ENCODE results near the gene PRM2. TPM values are rescaled to one million over a fixed set of nuclear protein-coding genes. Genes with fewer than 3 reads are reported as not detected.

PRM2 gene
- total and polyA plus RNA-seq, 2 experiments from 2014 or later, result not detected

DNA sequence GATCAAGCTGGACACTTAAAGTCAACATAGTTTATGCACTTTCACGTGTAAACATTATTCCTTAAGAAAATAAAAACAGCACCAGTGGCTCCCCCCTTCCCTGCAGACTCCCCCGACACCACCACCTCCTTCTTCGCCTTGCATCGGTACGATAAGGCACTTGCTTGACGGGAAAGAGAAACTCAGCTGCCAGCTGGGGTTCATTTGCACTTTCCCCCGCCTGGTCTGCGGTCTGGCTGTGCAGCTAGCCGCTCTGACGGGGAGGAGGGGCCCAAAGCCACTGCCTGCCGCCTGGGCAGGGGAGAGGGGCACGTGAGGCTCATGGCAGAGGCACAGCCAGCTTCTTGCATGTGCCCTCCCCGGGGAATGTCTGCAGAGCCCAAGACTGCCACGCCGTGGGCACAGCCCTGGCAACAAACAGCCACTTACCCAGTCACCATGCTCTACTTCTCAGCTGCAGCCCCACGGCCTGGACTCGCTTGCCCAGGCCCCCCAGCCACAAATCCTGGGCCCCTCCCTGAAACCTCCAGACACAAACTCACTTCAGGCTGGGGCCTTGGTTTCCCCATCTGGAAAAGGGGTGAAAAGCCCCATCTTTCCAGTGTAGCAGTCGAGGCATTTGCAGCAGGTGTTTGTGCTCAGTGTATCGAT is 21.3 kb upstream of the PRM2 start:
- Mint-ChIP-seq H3K27me3 (ENCODE audit: insufficient read depth, low read depth, poor library complexity) (no peaks in the 10 kb centered on the region), H3K36me3 (ENCODE audit: low read depth) (no peaks in the 10 kb centered on the region), H3K4me1 (peaks cover 14% of the 10 kb centered on the region), H3K27ac (no peak overlapping the region), H3K4me3 (no peak overlapping the region), H3K9me3 (no peaks in the 10 kb centered on the region)
- H4K20me1 ChIP-seq (replicated peaks; ENCODE audit: insufficient read depth), result no peaks in the 10 kb centered on the region
- H3F3A ChIP-seq (replicated peaks; ENCODE audit: low read depth), result peaks cover 7% of the 10 kb centered on the region; the same call in 1 of the 2 replicates
- peak overlapping the region; percentile 96 for H2AFZ ChIP-seq
- H3K4me3 ChIP-seq, result no peak overlapping the region
- H3K4me1 ChIP-seq (ENCODE audit: insufficient read depth), result peaks cover 17% of the 10 kb centered on the region
- no peaks in the 10 kb centered on the region for H3K9me2 ChIP-seq (ENCODE audit: insufficient read depth)
- no peak overlapping the region for H3K27ac ChIP-seq (ENCODE audit: low read depth)
- H3K4me2 ChIP-seq, result peak overlapping the region; percentile 48
- H3K36me3 ChIP-seq (ENCODE audit: insufficient read depth), result no peaks in the 10 kb centered on the region
- TF ChIP-seq JUNB (IDR thresholded peaks at IDR 0.05; ENCODE audit: unreplicated experiment) (no peak), EZH2 (IDR thresholded peaks at IDR 0.05; ENCODE audit: low read depth, unreplicated experiment) (no peak), STAT1 (IDR thresholded peaks at IDR 0.05; ENCODE audit: unreplicated experiment) (no peak), NANOG (IDR thresholded peaks at IDR 0.05; ENCODE audit: borderline replicate concordance) (no peak), CTCF (conservative IDR thresholded peaks at IDR 0.05; ENCODE audit: low read depth in 2 of 2) (no peak), ETS1 (IDR thresholded peaks at IDR 0.05) (no peak), CREB1 (CRISPR knock-in tag; IDR thresholded peaks at IDR 0.05; ENCODE audit: low read depth) (no peak), ZNF331 (CRISPR knock-in tag; IDR thresholded peaks at IDR 0.05; ENCODE audit: low read depth) (no peak), ZNF114 (CRISPR knock-in tag; IDR thresholded peaks at IDR 0.05) (no peak), REST (IDR thresholded peaks at IDR 0.05; ENCODE audit: unreplicated experiment) (no peak), POLR2AphosphoS5 (IDR thresholded peaks at IDR 0.05; ENCODE audit: low read depth) (no peak)
- TF ChIP-seq, protein P1, sequence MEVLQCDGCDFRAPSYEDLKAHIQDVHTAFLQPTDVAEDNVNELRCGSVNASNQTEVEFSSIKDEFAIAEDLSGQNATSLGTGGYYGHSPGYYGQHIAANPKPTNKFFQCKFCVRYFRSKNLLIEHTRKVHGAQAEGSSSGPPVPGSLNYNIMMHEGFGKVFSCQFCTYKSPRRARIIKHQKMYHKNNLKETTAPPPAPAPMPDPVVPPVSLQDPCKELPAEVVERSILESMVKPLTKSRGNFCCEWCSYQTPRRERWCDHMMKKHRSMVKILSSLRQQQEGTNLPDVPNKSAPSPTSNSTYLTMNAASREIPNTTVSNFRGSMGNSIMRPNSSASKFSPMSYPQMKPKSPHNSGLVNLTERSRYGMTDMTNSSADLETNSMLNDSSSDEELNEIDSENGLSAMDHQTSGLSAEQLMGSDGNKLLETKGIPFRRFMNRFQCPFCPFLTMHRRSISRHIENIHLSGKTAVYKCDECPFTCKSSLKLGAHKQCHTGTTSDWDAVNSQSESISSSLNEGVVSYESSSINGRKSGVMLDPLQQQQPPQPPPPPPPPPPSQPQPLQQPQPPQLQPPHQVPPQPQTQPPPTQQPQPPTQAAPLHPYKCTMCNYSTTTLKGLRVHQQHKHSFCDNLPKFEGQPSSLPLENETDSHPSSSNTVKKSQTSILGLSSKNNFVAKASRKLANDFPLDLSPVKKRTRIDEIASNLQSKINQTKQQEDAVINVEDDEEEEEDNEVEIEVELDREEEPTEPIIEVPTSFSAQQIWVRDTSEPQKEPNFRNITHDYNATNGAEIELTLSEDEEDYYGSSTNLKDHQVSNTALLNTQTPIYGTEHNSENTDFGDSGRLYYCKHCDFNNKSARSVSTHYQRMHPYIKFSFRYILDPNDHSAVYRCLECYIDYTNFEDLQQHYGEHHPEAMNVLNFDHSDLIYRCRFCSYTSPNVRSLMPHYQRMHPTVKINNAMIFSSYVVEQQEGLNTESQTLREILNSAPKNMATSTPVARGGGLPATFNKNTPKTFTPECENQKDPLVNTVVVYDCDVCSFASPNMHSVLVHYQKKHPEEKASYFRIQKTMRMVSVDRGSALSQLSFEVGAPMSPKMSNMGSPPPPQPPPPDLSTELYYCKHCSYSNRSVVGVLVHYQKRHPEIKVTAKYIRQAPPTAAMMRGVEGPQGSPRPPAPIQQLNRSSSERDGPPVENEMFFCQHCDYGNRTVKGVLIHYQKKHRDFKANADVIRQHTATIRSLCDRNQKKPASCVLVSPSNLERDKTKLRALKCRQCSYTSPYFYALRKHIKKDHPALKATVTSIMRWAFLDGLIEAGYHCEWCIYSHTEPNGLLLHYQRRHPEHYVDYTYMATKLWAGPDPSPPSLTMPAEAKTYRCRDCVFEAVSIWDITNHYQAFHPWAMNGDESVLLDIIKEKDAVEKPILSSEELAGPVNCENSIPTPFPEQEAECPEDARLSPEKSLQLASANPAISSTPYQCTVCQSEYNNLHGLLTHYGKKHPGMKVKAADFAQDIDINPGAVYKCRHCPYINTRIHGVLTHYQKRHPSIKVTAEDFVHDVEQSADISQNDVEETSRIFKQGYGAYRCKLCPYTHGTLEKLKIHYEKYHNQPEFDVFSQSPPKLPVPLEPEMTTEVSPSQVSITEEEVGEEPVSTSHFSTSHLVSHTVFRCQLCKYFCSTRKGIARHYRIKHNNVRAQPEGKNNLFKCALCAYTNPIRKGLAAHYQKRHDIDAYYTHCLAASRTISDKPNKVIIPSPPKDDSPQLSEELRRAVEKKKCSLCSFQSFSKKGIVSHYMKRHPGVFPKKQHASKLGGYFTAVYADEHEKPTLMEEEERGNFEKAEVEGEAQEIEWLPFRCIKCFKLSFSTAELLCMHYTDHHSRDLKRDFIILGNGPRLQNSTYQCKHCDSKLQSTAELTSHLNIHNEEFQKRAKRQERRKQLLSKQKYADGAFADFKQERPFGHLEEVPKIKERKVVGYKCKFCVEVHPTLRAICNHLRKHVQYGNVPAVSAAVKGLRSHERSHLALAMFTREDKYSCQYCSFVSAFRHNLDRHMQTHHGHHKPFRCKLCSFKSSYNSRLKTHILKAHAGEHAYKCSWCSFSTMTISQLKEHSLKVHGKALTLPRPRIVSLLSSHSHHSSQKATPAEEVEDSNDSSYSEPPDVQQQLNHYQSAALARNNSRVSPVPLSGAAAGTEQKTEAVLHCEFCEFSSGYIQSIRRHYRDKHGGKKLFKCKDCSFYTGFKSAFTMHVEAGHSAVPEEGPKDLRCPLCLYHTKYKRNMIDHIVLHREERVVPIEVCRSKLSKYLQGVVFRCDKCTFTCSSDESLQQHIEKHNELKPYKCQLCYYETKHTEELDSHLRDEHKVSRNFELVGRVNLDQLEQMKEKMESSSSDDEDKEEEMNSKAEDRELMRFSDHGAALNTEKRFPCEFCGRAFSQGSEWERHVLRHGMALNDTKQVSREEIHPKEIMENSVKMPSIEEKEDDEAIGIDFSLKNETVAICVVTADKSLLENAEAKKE (CRISPR knock-in tag; IDR thresholded peaks at IDR 0.05), result no peak
- H3K27me3 ChIP-seq (ENCODE audit: insufficient read depth), result no peaks in the 10 kb centered on the region
- ATAC-seq (peak; percentile 91), DNase-seq (ENCODE audit: low spot score) (peak; percentile 70)
- H3K79me2 ChIP-seq (replicated peaks; ENCODE audit: insufficient read depth), result no peaks in the 10 kb centered on the region
